Measurements from ENCODE around the gene ATXN1.
"Not testable (repeated sequence)": the region's sequence is repeated elsewhere in the genome, so short reads cannot be mapped to it uniquely, and the experiment has no call there.

The ATXN1 gene

DNA sequence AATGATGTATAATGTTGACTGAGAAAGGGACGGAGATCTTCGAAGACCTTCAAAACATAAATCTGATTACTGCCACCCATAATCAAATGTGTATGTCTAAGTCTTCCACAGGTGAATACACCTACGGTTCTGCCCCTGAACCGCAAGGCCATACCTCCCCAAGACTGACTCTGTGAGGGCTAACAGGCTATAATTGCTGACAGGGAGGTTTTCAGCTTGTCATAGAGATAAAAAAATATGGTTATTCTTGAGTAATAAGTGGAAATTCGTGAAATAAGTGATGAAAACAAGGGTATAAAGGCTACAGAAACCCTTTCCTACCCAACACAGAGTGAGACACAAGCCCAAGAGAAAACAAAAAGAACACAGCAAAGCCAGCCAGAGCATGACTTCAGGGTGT lies 188.9 kb downstream of the ATXN1 start:
- DNase-seq (ENCODE audit: low read depth, low spot score) = no peak

- no peak for DNase-seq (ENCODE audit: low read depth, low spot score)
These were observed 190.3 kb downstream of the ATXN1 start for GRCh38 chr6:16570946-16571345.

- DNase-seq (ENCODE audit: low read depth, low spot score) = no peak
These were observed 191.1 kb downstream of the ATXN1 start for GRCh38 chr6:16570221-16570553.

GRCh38 chr6:16568128-16568527 lies 193.1 kb downstream of the ATXN1 start:
- no peak for DNase-seq (ENCODE audit: low read depth, low spot score)

DNA sequence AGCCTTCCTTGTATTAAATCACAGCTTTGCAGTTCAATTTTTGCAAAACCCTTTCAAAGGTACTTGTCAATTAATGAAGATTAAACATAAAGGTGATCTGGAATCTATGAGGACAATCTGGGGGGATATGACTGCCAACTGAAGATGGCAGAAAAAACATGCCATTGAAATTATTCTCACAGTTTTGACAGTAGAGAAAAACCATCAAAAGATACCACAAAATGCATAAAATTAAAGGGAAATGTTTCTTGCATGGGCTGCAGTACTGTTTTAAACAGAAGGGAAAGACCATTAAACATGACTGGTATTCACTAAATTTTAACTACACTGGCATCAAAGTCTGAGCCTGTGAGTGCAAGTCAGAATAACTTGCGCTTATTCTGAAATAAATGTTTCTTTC lies 194.2 kb downstream of the ATXN1 start:
- no peak for DNase-seq (ENCODE audit: low read depth, low spot score)

DNA sequence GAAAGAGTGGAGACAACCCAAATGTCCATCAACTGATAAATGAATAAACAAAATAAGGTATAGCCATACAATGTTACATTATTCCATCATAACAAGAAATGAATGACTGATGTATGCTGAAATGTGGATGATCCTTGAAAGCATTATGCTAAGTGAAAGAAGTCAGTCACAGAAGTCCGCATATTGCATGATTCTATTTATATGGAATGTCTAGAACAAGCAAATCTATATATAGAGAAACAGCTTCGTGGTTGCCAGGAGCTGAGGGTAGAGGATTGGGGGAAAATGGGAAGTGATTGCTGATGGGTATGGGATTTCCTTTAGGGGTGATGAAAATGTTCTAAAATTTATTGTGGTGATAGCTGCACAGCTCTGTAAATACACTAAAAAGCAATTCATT lies 196.8 kb downstream of the ATXN1 start:
- no peak for DNase-seq (ENCODE audit: low read depth, low spot score)

DNA sequence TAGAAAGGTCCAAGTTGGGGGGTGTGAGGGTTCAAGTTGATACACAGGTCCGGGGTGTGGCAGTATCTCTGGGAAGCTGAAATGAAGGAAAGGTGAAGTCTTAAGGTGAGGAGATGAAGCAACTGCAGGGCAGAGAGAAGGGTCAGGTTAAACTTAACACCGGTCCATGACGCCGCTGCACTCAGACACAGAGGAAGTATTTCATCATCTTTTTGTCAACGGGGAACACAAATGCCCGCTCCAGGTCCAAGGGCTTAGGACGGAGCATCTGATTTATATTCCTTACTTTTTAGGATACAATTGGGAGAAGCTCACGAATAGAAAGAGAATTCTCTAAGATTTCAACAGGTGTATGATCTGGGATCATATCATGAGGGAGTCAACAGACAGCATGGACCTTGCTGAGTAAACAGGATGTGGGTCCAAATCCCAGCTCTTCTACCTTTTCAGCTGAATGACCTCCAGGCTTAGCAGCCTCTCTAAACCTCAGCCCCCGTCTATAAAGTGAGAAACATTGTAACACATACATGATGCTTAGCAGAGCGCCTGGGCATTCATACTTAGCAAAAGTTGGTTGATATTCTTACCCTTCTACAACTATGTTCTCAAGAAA lies 197.5 kb downstream of the ATXN1 start:
- DNase-seq (ENCODE audit: low read depth, low spot score) = no peak

DNA sequence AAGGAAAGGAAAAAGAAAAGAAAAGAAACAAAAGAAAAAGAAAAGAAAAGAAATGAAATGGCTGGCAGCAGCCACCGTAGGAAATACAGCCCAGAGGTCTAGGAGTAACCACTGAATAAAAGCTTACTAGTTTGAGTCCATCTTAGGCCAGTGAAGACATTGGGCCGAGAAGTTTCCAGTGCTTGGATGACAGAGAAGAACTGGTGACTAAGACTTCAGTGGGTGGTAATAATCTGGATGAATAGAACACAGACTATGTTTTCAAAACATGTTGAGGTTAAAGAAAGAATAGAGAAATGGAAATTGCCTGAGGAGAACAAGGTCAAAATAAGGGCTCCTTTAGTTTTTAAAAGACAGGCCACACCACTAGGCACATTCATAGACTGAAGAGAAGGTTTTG lies 198.8 kb downstream of the ATXN1 start:
- no peak for DNase-seq (ENCODE audit: low read depth, low spot score)

- DNase-seq (ENCODE audit: low read depth, low spot score) = no peak
These were observed 202.2 kb downstream of the ATXN1 start for GRCh38 chr6:16559071-16559470.

GRCh38 chr6:16555550-16555949 lies 205.7 kb downstream of the ATXN1 start:
- DNase-seq (ENCODE audit: low read depth, low spot score) = no peak

GRCh38 chr6:16553531-16553930 lies 207.7 kb downstream of the ATXN1 start:
- DNase-seq (ENCODE audit: low read depth, low spot score) = no peak

GRCh38 chr6:16551466-16551865 lies 209.8 kb downstream of the ATXN1 start:
- no peak for DNase-seq (ENCODE audit: low read depth, low spot score)

DNA sequence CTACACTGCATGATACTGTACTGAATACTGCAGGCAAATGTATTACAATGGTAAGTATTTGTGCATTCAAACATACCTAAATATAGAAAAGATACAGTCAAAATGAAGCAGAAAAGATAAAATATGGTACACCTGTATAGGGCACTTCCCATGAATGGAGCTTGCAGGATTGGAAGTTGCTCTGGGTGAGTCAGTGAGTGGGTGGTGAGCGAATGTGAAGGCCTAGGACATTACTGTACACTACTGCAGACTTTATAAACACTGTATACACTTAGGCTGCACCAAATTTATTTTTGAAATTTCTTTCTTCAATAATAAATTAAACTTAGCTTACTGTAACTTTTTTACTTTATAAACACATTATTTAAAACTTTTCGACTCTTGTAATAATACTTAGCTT lies 213.1 kb downstream of the ATXN1 start:
- no peak for DNase-seq (ENCODE audit: low read depth, low spot score)

GRCh38 chr6:16547587-16547986 lies 213.7 kb downstream of the ATXN1 start:
- no peak for DNase-seq (ENCODE audit: low read depth, low spot score)

DNA sequence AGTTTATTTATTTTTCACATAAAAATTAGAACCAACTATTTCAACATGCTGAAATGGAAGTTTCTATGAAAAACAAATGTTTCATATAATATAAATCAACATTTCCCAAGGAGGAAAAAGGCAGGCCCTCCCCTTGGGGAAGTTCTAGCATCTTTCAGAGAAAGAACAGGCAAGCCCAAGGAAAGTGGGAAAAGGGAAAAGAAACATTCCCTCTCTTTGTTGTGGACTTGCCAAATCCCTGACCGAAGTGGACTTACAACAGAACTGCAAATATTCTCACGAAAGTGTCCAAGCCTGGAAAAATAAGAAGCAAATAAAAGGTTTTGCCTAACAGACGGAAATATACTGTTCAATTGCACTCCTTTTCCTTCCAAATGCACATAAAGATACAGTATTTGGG lies 214.4 kb downstream of the ATXN1 start:
- DNase-seq (ENCODE audit: low read depth, low spot score) = no peak

DNA sequence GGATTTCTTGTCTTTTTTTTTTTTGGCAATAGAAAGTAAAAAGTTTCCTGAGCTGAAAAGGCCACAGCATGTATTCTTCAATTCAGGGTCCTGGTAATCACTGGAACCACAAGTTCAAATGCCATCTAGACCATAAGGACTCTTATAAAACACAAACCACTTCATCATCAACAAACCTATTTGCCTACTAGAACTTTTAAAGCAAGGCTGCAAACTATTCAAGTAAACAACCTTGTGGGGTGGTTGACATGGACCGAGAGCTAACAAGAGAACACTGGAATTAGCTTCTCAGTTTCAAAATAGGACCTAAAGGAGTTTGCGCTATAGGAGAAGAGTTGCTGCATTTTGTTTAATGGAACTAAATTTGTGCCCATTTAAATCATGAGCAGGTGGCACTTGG lies 215.9 kb downstream of the ATXN1 start:
- no peak for DNase-seq (ENCODE audit: low read depth, low spot score)

DNA sequence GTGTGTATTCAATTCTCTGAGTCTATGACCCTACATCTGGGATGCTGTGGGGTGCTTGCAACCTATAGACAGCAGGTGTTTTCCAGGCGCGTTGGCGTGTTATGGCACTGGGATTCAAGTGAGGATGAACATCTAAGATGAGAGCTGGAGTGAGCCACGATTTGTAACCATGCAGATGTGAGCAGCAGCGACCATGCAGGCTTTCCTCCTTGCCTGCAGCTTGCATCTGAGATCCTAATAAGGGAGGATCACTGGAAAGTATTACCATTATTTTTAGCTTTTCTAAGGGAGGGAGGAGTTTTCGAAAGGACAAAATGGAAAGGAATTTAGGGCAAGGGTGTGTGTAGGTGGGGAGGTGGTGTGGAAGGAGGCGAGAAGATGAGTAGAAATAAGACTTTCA lies 216.7 kb downstream of the ATXN1 start:
- DNase-seq (ENCODE audit: low read depth, low spot score) = no peak

GRCh38 chr6:16544006-16544405 lies 217.3 kb downstream of the ATXN1 start:
- peak; percentile 7 for DNase-seq (ENCODE audit: low read depth, low spot score)

- DNase-seq (ENCODE audit: low read depth, low spot score) = no peak
These were observed 217.7 kb downstream of the ATXN1 start for GRCh38 chr6:16543521-16543920.

DNA sequence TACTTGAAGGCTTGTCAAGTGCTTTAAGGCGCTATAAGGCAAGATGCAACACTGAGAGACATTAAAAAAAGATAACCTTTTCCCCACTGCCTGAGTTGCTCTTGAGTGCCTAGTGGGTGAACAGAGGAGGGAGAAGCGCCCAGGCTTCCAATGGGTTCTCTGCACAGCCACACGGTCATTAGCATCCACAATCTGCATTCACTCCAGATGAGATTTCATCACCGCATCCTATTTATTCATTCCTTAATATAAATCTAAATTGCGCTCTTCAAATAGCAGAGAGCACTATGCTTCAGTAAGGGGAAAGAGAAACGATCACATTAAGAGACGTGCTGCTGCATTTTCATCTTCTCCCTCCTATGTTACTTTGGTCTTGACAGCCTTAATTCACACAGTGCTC lies 219.2 kb downstream of the ATXN1 start:
- no peak for DNase-seq (ENCODE audit: low read depth, low spot score)

DNA sequence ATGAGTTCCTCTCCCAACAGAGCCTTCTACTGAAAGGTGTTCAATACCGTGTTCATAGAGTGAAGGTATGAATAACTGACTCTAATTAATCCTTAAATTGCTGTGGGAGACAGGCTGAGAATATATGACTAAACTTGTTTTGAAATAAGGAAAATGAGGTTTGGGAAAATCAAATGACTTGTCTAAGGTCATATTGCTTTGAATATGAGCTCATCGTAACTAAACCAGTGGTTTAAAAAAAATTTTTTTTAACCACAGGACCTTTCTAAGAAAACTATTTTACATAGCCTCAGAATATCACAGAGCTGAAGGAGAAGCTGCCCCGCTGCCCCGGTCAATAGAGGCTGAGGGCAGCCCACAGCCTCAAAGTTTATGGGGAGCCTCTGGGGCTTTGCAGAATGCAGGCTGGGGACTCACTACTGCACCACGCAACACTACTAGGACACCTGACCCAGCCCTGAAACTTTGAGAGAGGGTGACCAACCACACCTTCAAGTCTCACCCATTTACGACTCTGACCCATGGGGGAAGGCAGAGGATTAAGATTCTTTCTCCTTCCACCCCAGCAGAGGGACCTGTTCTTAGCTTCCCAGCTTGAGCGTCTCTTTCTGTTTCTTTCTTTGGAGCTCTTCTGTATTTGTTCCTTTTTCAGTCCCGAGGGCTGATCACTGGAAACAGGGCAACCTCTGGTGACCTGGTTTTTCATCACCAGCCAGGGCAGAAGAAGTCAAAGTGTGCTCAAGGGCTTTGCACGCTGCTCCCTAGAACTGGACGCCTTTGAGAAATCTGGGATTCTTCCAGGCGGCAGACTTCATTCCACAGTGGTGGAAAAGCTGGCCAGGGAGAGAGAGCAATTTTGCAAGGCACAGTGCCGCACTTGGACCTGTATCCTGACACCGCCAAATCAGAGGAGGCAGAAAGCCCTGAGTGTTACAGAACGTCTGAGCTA lies 220.2 kb downstream of the ATXN1 start:
- DNase-seq (ENCODE audit: low read depth, low spot score) = no peak

DNA sequence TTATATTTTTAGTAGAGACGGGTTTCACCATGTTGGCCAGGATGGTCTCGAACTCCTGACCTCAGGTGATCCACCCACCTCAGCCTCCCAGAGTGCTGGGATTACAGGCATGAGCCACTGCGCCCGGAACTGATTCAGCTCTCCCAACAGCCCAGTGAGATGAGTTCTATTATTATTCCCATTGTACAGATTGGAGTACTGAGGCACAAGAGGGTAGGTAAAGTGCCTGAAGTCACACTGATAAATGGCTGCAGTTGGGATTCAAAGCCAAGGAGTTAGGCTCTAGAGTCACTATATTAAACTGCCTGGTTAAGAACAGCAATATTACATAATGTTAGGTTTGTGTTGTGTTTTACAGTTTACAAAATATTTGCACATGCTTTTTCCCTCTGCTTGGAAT lies 220.9 kb downstream of the ATXN1 start:
- not testable (repeated sequence) for DNase-seq (ENCODE audit: low read depth, low spot score)

Measured in iPS DF 19.7 (cell line).